Colonic mucosa (tissue), 4 donors: ENCODE data around the gene TRAPPC2B. TPM values are rescaled to one million over a fixed set of nuclear protein-coding genes. Genes with fewer than 3 reads are reported as not detected.

Experiments
- DNase-seq: peaks from one replicate; pipeline ENCODE4 v3.0.0-alpha.2; 2020
- H3K27ac ChIP-seq: fragments of 200-600 bp; one replicate; pipeline ENCODE4 v1.8.0; 2021
- H3K27me3 ChIP-seq: fragments of 200-600 bp; one replicate; pipeline ENCODE4 v1.8.0; 2021
- H3K36me3 ChIP-seq: fragments of 200-600 bp; one replicate; pipeline ENCODE4 v1.8.0; 2021
- H3K4me1 ChIP-seq: fragments of 200-600 bp; one replicate; pipeline ENCODE4 v1.8.0; 2021; ENCODE audit warnings: mild to moderate bottlenecking
- H3K4me3 ChIP-seq: fragments of 200-600 bp; one replicate; pipeline ENCODE4 v1.8.0; 2021
- H3K9ac ChIP-seq, 2 donors: one replicate each; pipeline ENCODE4 v1.7.0; 2013; ENCODE audit warnings: control low read depth in 2 of 2, low read depth in 2 of 2, low read length in 2 of 2
- H3K9me3 ChIP-seq: fragments of 200-600 bp; one replicate; pipeline ENCODE4 v1.8.0; 2021
- intact Hi-C: fragments of 100-400 bp; cut with DNase I; formaldehyde crosslinking; loops from one replicate; pipeline ENCODE4 v1.14.1; 2022
- total RNA-seq, 2 donors: library from RNA; stranded (reverse); fragmentation: NEBNext Ultra II Directional in 1 of 2; extraction: Animal tissue kit (Norgen Biotek cat#: 25700) in 1 of 2; gene quantifications; one replicate each; pipeline ENCODE4 v1.2.1, GENCODE V29; 2021
- TF ChIP-seq, protein P1 (sequence below): fragments of 200-600 bp; IDR thresholded peaks from one replicate; pipeline ENCODE4 v1.8.0; 2022; ENCODE audit warnings: antibody characterized with exemption, mild to moderate bottlenecking
- donor health status: healthy.
- donor health status: DM: no; HTN: no; CAD: no.
- donor health status: DM: no; HTN: no; CAD: no.

TRAPPC2B gene
- 1 to 10 TPM; 3.8 to 4.6 TPM for total RNA-seq

GRCh38 chr19:57362997-57363687 is at the start of gene TRAPPC2B, which contains the start of gene ZNF547:
TRAPPC2B (plus strand) TSS chr19:57363551; CDS start chr19:57364834, 1,283 bp downstream.
ZNF547 (plus strand) TSS chr19:57363551; CDS start chr19:57368556, 5,005 bp downstream.
- Histone ChIP-seq H3K4me3 (peak within 1 kb of the TSS; percentile 84), H3K9ac (peak within 1 kb of the TSS; percentile 44 to 58), H3K36me3 (no peaks in the 10 kb centered on the region), H3K9me3 (no peaks in the 10 kb centered on the region), H3K27ac (peak within 1 kb of the TSS; percentile 87), H3K27me3 (no peaks in the 10 kb centered on the region), H3K4me1 (no peaks in the 10 kb centered on the region)
- TF ChIP-seq, protein P1, sequence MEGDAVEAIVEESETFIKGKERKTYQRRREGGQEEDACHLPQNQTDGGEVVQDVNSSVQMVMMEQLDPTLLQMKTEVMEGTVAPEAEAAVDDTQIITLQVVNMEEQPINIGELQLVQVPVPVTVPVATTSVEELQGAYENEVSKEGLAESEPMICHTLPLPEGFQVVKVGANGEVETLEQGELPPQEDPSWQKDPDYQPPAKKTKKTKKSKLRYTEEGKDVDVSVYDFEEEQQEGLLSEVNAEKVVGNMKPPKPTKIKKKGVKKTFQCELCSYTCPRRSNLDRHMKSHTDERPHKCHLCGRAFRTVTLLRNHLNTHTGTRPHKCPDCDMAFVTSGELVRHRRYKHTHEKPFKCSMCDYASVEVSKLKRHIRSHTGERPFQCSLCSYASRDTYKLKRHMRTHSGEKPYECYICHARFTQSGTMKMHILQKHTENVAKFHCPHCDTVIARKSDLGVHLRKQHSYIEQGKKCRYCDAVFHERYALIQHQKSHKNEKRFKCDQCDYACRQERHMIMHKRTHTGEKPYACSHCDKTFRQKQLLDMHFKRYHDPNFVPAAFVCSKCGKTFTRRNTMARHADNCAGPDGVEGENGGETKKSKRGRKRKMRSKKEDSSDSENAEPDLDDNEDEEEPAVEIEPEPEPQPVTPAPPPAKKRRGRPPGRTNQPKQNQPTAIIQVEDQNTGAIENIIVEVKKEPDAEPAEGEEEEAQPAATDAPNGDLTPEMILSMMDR = no peak
- DNase-seq = peak; percentile 99
- intact Hi-C loops = no loop called here

DNA sequence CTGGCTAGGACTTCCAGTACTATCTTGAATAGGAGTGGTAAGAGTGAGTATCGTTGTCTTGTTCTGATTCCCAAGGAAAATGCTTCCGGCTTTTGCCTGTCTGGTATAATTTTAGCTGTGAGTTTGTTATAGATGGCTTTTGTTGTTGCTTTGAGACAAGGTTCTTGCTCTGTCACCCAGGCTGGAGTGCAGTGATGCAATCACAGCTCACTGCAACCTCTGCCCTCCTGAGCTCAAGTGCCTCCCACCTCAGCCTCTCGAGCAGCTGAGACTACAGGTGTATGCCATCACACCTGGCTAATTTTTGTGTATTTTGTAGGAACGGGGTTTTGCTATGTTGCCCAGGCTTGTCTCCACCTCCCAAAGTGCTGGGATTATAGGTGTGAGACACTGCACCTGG is 49.2 kb upstream of the TRAPPC2B start:
- Histone ChIP-seq H3K9me3 (no peaks in the 10 kb centered on the region), H3K36me3 (no peaks in the 10 kb centered on the region), H3K27me3 (peaks cover 5% of the 10 kb centered on the region), H3K4me1 (no peaks in the 10 kb centered on the region), H3K4me3 (no peak overlapping the region), H3K27ac (no peak overlapping the region), H3K9ac (no peak overlapping the region)
- intact Hi-C loops = no loop called here
- no peak for DNase-seq
- TF ChIP-seq, protein P1 = no peak

- no peak overlapping the region for H3K27ac ChIP-seq
- no peak for DNase-seq
- no peaks in the 10 kb centered on the region for H3K36me3 ChIP-seq
- H3K27me3 ChIP-seq = peaks cover 5% of the 10 kb centered on the region
- H3K4me3 ChIP-seq = no peak overlapping the region
- H3K9ac ChIP-seq = no peak overlapping the region
- intact Hi-C loops = no loop called here
- H3K9me3 ChIP-seq = no peaks in the 10 kb centered on the region
- H3K4me1 ChIP-seq = no peaks in the 10 kb centered on the region
- TF ChIP-seq, protein P1 = no peak
These were observed 45.8 kb upstream of the TRAPPC2B start for GRCh38 chr19:57317503-57317902.

DNA sequence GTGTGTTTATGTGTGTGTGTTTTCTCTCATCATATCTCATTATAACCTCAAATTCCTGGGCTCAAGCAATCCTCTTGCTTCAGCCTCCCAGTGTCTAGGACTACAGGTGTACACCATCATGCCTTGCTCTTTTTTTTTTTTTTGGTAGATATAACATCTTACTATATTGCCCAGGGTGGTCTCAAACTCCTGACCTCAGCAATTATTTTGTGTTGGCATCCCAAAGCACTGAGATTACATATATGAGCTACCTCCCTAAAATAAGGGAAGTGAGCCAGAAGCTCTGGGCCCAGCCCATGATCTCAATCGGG is 43.5 kb upstream of the TRAPPC2B start:
- DNase-seq = no peak
- no peaks in the 10 kb centered on the region for H3K9me3 ChIP-seq
- intact Hi-C loops = no loop called here
- peak overlapping the region; percentile 54 to 87 for H3K9ac ChIP-seq
- H3K27ac ChIP-seq = peak overlapping the region; percentile 61
- H3K4me1 ChIP-seq = no peaks in the 10 kb centered on the region
- TF ChIP-seq, protein P1 = no peak
- peak overlapping the region; percentile 89 for H3K4me3 ChIP-seq
- peaks cover 5% of the 10 kb centered on the region for H3K27me3 ChIP-seq
- no peaks in the 10 kb centered on the region for H3K36me3 ChIP-seq

GRCh38 chr19:57320180-57321084 is 42.9 kb upstream of the TRAPPC2B start, which contains the start of gene ZNF543:
ZNF543 (plus strand) TSS chr19:57320472; CDS start chr19:57320854, 382 bp downstream.
- Histone ChIP-seq H3K4me3 (peak within 1 kb of the TSS; percentile 89), H3K9ac (peak within 1 kb of the TSS; percentile 87 to 91)

More at GRCh38 chr19:57320180-57321084, 42.9 kb upstream of the TRAPPC2B start, which contains the start of gene ZNF543:
- TF ChIP-seq, protein P1 = no peak
- Histone ChIP-seq H3K4me1 (no peaks in the 10 kb centered on the region), H3K36me3 (no peaks in the 10 kb centered on the region), H3K27me3 (peaks cover 5% of the 10 kb centered on the region), H3K27ac (peak within 1 kb of the TSS; percentile 61), H3K9me3 (no peaks in the 10 kb centered on the region)
- intact Hi-C loops = no loop called here
- peak; percentile 96 for DNase-seq
